HepG2 (cell line): ENCODE results near the gene THOC6. TPM values are rescaled to one million over a fixed set of nuclear protein-coding genes. Genes with fewer than 3 reads are reported as not detected.

Experiments used
- JDP2 ChIP-seq: sonication (generic); formaldehyde crosslinking; IDR thresholded peaks from 2 replicates; pipeline ENCODE4 v1.8.1; 2022; ENCODE audit warnings: missing genetic modification reagents, borderline replicate concordance
- PITX1 ChIP-seq: sonication (generic); formaldehyde crosslinking; IDR thresholded peaks from 2 replicates; pipeline ENCODE4 v1.5.1; 2020; ENCODE audit warnings: mild to moderate bottlenecking, missing genetic modification reagents
- RBM39 ChIP-seq: fragments of 200-400 bp; formaldehyde crosslinking; IDR thresholded peaks from one replicate; pipeline ENCODE4 v1.6.1; 2018; ENCODE audit warnings: antibody characterized with exemption, mild to moderate bottlenecking, low read depth, low read length; ENCODE audit not compliant: poor library complexity, severe bottlenecking
- RXRA ChIP-seq: sonication (generic); formaldehyde crosslinking; IDR thresholded peaks from 2 replicates; pipeline ENCODE4 v1.5.1; 2020; ENCODE audit warnings: missing genetic modification reagents
- ZC3H4 ChIP-seq: sonication (generic); formaldehyde crosslinking; IDR thresholded peaks from 2 replicates; pipeline ENCODE4 v1.4.0; 2020; ENCODE audit warnings: missing genetic modification reagents, borderline replicate concordance
- ZNF562 ChIP-seq: sonication (generic); formaldehyde crosslinking; IDR thresholded peaks from 2 replicates; pipeline ENCODE4 v1.8.0; 2022; ENCODE audit warnings: missing genetic modification reagents, borderline replicate concordance
- ZNF569 ChIP-seq: sonication (generic); formaldehyde crosslinking; IDR thresholded peaks from 2 replicates; pipeline ENCODE4 v1.5.0; 2020; ENCODE audit warnings: mild to moderate bottlenecking, missing genetic modification reagents, moderate library complexity, borderline replicate concordance
- polyA plus RNA-seq, 8 experiments: library from polyadenylated mRNA; depleted of rRNA in 3 of 8; stranded (reverse) in 7 of 8; unstranded in 1 of 8; fragments of >200 nt; fragmentation: Illumina TruSeq in 4 of 8; extraction: Trizol in 4 of 8; gene quantifications; 2 replicates each; pipeline versions ENCODE4 v1.2.1 to v1.2.3, GENCODE V29; 2011 to 2016; ENCODE audit warnings: low read depth in 4 of 8, missing spikeins in 1 of 8, mixed read lengths in 1 of 8; ENCODE audit not compliant: insufficient read depth in 1 of 8
- total RNA-seq, 5 experiments: library from RNA; depleted of rRNA; stranded (reverse); fragments of >200 nt; fragmentation: Illumina TruSeq; extraction: Trizol; gene quantifications; 2 replicates each; pipeline ENCODE4 v1.2.3, GENCODE V29; 2016; ENCODE audit warnings: low read depth in 1 of 5
- TF ChIP-seq, protein P1 (sequence below): sonication (generic); formaldehyde crosslinking; IDR thresholded peaks from 2 replicates; pipeline ENCODE4 v1.4.0; 2020; ENCODE audit warnings: missing genetic modification reagents, low read depth, mild to moderate bottlenecking, borderline replicate concordance
- TF ChIP-seq, protein P2 (sequence below): sonication (generic); formaldehyde crosslinking; IDR thresholded peaks from 2 replicates; pipeline ENCODE4 v1.4.0; 2020; ENCODE audit warnings: missing genetic modification reagents
- TF ChIP-seq, protein P3 (sequence below): sonication (generic); formaldehyde crosslinking; IDR thresholded peaks from 2 replicates; pipeline ENCODE4 v1.8.0; 2022; ENCODE audit warnings: missing genetic modification reagents, mild to moderate bottlenecking, borderline replicate concordance
- TF ChIP-seq, protein P4 (sequence below), 2 experiments: fragments of 450-650 bp in 1 of 2; sonication (generic) in 1 of 2; formaldehyde crosslinking in 1 of 2; IDR thresholded peaks; 2 replicates each; pipeline versions ENCODE4 v1.6.1 to v1.8.0; 2016 to 2022; ENCODE audit warnings: antibody characterized with exemption in 1 of 2, mild to moderate bottlenecking in 1 of 2, missing genetic modification reagents in 1 of 2

THOC6 gene
- total and polyA plus RNA-seq, 2 of the 13 experiments (the other 11 are each of a cell fraction or from before 2014, with no cell fraction given) = 32.1 to 37.0 TPM

DNA sequence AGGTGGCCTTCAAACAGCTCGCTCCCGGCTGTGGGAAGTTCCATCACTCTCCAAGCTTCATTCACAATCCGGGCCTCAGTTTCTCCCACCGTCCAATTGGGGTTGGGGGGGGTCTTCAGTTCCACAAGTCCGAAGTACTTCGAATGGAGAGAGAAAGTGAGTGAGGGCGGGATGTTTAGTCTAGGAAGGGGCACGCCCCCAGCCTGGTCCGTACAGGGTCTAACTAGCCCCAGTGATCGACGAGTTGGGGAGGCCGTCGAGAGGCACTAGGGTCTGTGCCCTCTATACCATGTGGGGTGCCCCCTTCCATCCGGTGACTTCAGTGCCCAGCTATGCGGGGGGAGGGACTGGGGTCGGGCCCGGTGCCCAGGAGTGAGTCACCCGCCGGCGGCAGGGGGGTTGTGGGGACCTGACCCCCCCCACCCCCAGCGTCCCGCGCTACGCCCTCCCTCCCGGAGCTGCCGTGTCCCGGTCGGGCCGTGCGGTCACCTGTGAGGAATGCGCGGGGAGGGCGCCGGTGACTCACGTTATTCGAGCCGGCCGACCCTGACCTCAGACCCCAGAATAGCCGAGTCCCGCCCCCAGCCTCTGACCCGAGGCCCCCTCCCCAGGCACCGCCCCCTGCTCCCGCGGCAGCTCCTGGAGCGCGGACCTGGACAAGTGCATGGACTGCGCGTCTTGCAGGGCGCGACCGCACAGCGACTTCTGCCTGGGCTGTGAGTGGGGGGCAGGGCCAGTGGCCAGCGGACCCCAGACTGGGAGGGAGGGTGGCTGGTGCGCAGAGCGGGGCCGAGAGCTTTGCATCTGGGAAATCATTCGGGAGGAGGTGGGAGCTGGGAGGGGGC lies 3.0 kb upstream of the THOC6 start (continued):
- TF ChIP-seq, protein P1, sequence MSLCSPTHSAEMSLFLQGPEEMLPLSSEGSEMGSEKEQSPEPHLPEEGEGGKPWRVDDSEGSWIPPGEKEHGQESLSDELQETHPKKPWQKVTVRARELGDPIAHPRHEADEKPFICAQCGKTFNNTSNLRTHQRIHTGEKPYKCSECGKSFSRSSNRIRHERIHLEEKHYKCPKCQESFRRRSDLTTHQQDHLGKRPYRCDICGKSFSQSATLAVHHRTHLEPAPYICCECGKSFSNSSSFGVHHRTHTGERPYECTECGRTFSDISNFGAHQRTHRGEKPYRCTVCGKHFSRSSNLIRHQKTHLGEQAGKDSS = peak; percentile 63; the same call in 1 of the 2 replicates
- TF ChIP-seq, protein P2, sequence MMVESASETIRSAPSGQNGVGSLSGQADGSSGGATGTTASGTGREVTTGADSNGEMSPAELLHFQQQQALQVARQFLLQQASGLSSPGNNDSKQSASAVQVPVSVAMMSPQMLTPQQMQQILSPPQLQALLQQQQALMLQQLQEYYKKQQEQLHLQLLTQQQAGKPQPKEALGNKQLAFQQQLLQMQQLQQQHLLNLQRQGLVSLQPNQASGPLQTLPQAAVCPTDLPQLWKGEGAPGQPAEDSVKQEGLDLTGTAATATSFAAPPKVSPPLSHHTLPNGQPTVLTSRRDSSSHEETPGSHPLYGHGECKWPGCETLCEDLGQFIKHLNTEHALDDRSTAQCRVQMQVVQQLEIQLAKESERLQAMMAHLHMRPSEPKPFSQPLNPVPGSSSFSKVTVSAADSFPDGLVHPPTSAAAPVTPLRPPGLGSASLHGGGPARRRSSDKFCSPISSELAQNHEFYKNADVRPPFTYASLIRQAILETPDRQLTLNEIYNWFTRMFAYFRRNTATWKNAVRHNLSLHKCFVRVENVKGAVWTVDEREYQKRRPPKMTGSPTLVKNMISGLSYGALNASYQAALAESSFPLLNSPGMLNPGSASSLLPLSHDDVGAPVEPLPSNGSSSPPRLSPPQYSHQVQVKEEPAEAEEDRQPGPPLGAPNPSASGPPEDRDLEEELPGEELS = peak; percentile 61; the same call in 1 of the 2 replicates
- TF ChIP-seq PITX1 (CRISPR knock-in tag) = peak; percentile 16; the same call in 1 of the 2 replicates
- TF ChIP-seq ZNF569 = no peak
- TF ChIP-seq ZNF562 (CRISPR knock-in tag) = no peak
- TF ChIP-seq, protein P3, sequence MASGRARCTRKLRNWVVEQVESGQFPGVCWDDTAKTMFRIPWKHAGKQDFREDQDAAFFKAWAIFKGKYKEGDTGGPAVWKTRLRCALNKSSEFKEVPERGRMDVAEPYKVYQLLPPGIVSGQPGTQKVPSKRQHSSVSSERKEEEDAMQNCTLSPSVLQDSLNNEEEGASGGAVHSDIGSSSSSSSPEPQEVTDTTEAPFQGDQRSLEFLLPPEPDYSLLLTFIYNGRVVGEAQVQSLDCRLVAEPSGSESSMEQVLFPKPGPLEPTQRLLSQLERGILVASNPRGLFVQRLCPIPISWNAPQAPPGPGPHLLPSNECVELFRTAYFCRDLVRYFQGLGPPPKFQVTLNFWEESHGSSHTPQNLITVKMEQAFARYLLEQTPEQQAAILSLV = no peak
- peak; percentile 21 for TF ChIP-seq RBM39
- 0 out of 2 replicates have a peak, but pooled peaks have one; percentile 80 for TF ChIP-seq ZC3H4
- TF ChIP-seq JDP2 = no peak
- TF ChIP-seq, protein P4, sequence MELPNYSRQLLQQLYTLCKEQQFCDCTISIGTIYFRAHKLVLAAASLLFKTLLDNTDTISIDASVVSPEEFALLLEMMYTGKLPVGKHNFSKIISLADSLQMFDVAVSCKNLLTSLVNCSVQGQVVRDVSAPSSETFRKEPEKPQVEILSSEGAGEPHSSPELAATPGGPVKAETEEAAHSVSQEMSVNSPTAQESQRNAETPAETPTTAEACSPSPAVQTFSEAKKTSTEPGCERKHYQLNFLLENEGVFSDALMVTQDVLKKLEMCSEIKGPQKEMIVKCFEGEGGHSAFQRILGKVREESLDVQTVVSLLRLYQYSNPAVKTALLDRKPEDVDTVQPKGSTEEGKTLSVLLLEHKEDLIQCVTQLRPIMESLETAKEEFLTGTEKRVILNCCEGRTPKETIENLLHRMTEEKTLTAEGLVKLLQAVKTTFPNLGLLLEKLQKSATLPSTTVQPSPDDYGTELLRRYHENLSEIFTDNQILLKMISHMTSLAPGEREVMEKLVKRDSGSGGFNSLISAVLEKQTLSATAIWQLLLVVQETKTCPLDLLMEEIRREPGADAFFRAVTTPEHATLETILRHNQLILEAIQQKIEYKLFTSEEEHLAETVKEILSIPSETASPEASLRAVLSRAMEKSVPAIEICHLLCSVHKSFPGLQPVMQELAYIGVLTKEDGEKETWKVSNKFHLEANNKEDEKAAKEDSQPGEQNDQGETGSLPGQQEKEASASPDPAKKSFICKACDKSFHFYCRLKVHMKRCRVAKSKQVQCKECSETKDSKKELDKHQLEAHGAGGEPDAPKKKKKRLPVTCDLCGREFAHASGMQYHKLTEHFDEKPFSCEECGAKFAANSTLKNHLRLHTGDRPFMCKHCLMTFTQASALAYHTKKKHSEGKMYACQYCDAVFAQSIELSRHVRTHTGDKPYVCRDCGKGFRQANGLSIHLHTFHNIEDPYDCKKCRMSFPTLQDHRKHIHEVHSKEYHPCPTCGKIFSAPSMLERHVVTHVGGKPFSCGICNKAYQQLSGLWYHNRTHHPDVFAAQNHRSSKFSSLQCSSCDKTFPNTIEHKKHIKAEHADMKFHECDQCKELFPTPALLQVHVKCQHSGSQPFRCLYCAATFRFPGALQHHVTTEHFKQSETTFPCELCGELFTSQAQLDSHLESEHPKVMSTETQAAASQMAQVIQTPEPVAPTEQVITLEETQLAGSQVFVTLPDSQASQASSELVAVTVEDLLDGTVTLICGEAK (IDR thresholded peaks at IDR 0.05) = no peak
- TF ChIP-seq, protein P4 (CRISPR knock-in tag; IDR thresholded peaks at IDR 0.05) = peak; percentile 25; the same call in 1 of the 2 replicates
- TF ChIP-seq RXRA (CRISPR knock-in tag) = peak; percentile 72
